Activated CD8-positive, alpha-beta memory T cell treated with anti-CD3 and anti-CD28 coated beads for 36 hours (primary cell): ENCODE results near the gene UBE2QL1. TPM values are rescaled to one million over a fixed set of nuclear protein-coding genes. Genes with fewer than 3 reads are reported as not detected.

Experiments
- CTCF ChIA-PET: fragments of 350-600 bp; sonication (Branson Sonifier 250); formaldehyde crosslinking; loops from one replicate; lab custom pipeline; 2021; ENCODE audit warnings: antibody characterized with exemption; lab: Charles Lee
- POLR2A ChIA-PET: fragments of 350-600 bp; sonication (Branson Sonifier 250); formaldehyde crosslinking; loops from one replicate; lab custom pipeline; 2021; ENCODE audit warnings: antibody characterized with exemption; lab: Charles Lee
- total RNA-seq, 2 experiments: library from RNA; stranded (reverse); gene quantifications; one replicate each; pipeline ENCODE4 v1.2.3, GENCODE V29; 2021

Gene UBE2QL1
- total RNA-seq, 2 experiments from 2014 or later: not detected

GRCh38 chr5:6491196-6491918 is 42.7 kb downstream of the UBE2QL1 start:
- CTCF ChIA-PET: no interaction called here
- POLR2A ChIA-PET: no interaction called here

- POLR2A ChIA-PET: no interaction called here
- CTCF ChIA-PET: no interaction called here
These were observed 43.2 kb downstream of the UBE2QL1 start for GRCh38 chr5:6491919-6492290.

GRCh38 chr5:6492934-6493333 is 44.3 kb downstream of the UBE2QL1 start:
- ChIA-PET POLR2A (no interaction called here), CTCF (no interaction called here)

GRCh38 chr5:6493681-6494454 is 45.2 kb downstream of the UBE2QL1 start:
- CTCF ChIA-PET: no interaction called here
- POLR2A ChIA-PET: no interaction called here

- CTCF ChIA-PET: no interaction called here
- POLR2A ChIA-PET: interaction anchor here (0.6 kb wide), 1 partner anchor 240 kb away, joined by 3 read pairs; no protein-coding TSS in a partner anchor
These were observed 46.3 kb downstream of the UBE2QL1 start for GRCh38 chr5:6494939-6495338.

- ChIA-PET CTCF (no interaction called here), POLR2A (no interaction called here)
These were observed 47.0 kb downstream of the UBE2QL1 start for GRCh38 chr5:6495433-6496206.

- CTCF ChIA-PET: no interaction called here
- POLR2A ChIA-PET: no interaction called here
These were observed 47.5 kb downstream of the UBE2QL1 start for GRCh38 chr5:6496207-6496584.

GRCh38 chr5:6496636-6497035 is 48.0 kb downstream of the UBE2QL1 start:
- CTCF ChIA-PET: no interaction called here
- POLR2A ChIA-PET: no interaction called here

GRCh38 chr5:6497262-6497661 is 48.6 kb downstream of the UBE2QL1 start:
- ChIA-PET CTCF (no interaction called here), POLR2A (no interaction called here)

GRCh38 chr5:6498968-6499367 is 50.3 kb downstream of the UBE2QL1 start:
- ChIA-PET CTCF (no interaction called here), POLR2A (no interaction called here)

- POLR2A ChIA-PET: no interaction called here
- CTCF ChIA-PET: no interaction called here
These were observed 53.0 kb downstream of the UBE2QL1 start for GRCh38 chr5:6501701-6502100.

- ChIA-PET POLR2A (no interaction called here), CTCF (no interaction called here)
These were observed 53.8 kb downstream of the UBE2QL1 start for GRCh38 chr5:6502421-6502820.

GRCh38 chr5:6503342-6503741 is 54.7 kb downstream of the UBE2QL1 start:
- POLR2A ChIA-PET: no interaction called here
- CTCF ChIA-PET: no interaction called here

- POLR2A ChIA-PET: no interaction called here
These were observed 56.2 kb downstream of the UBE2QL1 start for GRCh38 chr5:6504677-6505415.

GRCh38 chr5:6505416-6505755 is 56.7 kb downstream of the UBE2QL1 start:
- POLR2A ChIA-PET: no interaction called here
- CTCF ChIA-PET: no interaction called here

More at GRCh38 chr5:6504677-6505415, 56.2 kb downstream of the UBE2QL1 start:
- CTCF ChIA-PET: no interaction called here

- POLR2A ChIA-PET: no interaction called here
- CTCF ChIA-PET: no interaction called here
These were observed 57.3 kb downstream of the UBE2QL1 start for GRCh38 chr5:6505783-6506557.

- ChIA-PET POLR2A (no interaction called here), CTCF (no interaction called here)
These were observed 58.0 kb downstream of the UBE2QL1 start for GRCh38 chr5:6506611-6507010.

GRCh38 chr5:6508931-6509330 is 60.3 kb downstream of the UBE2QL1 start:
- POLR2A ChIA-PET: no interaction called here
- CTCF ChIA-PET: no interaction called here

GRCh38 chr5:6510132-6510531 is 61.5 kb downstream of the UBE2QL1 start:
- ChIA-PET CTCF (no interaction called here), POLR2A (no interaction called here)
